ENCODE data around the gene LILRB2. TPM values are rescaled to one million over a fixed set of nuclear protein-coding genes. Genes with fewer than 3 reads are reported as not detected.

Gene LILRB2
- total and polyA plus RNA-seq, 2 experiments from 2014 or later: not detected

GRCh38 chr19:54257116-54257480, 23.8 kb downstream of the LILRB2 start, which contains the start of gene LILRB5:
TSS of gene LILRB5 (minus strand) at chr19:54257273. CDS start at chr19:54257193, 80 bp downstream.
- DNase-seq (ENCODE audit: low spot score) (no peak), ATAC-seq (no peak)
- Histone ChIP-seq H3K4me1 (ENCODE audit: insufficient read depth) (no peaks in the 10 kb centered on the region), H3K27me3 (ENCODE audit: insufficient read depth) (no peaks in the 10 kb centered on the region), H2AFZ (no peak within 1 kb of the TSS), H3K4me2 (no peak within 1 kb of the TSS), H3K4me3 (no peak within 1 kb of the TSS), H3K79me2 (replicated peaks; ENCODE audit: insufficient read depth) (no peaks in the 10 kb centered on the region), H3K9me2 (ENCODE audit: insufficient read depth) (no peaks in the 10 kb centered on the region), H3K36me3 (ENCODE audit: insufficient read depth) (no peaks in the 10 kb centered on the region), H3K27ac (ENCODE audit: low read depth) (no peak within 1 kb of the TSS), H3F3A (replicated peaks; ENCODE audit: low read depth) (no peaks in the 10 kb centered on the region), H4K20me1 (replicated peaks; ENCODE audit: insufficient read depth) (no peaks in the 10 kb centered on the region)
- no peak within 1 kb of the TSS for H3K4me3 Mint-ChIP-seq
- TF ChIP-seq, protein P1, sequence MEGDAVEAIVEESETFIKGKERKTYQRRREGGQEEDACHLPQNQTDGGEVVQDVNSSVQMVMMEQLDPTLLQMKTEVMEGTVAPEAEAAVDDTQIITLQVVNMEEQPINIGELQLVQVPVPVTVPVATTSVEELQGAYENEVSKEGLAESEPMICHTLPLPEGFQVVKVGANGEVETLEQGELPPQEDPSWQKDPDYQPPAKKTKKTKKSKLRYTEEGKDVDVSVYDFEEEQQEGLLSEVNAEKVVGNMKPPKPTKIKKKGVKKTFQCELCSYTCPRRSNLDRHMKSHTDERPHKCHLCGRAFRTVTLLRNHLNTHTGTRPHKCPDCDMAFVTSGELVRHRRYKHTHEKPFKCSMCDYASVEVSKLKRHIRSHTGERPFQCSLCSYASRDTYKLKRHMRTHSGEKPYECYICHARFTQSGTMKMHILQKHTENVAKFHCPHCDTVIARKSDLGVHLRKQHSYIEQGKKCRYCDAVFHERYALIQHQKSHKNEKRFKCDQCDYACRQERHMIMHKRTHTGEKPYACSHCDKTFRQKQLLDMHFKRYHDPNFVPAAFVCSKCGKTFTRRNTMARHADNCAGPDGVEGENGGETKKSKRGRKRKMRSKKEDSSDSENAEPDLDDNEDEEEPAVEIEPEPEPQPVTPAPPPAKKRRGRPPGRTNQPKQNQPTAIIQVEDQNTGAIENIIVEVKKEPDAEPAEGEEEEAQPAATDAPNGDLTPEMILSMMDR (conservative IDR thresholded peaks at IDR 0.05; ENCODE audit: low read depth in 2 of 2): no peak
- TF ChIP-seq POLR2AphosphoS5 (IDR thresholded peaks at IDR 0.05; ENCODE audit: low read depth) (no peak), REST (IDR thresholded peaks at IDR 0.05; ENCODE audit: unreplicated experiment) (no peak), EZH2phosphoT487 (IDR thresholded peaks at IDR 0.05; ENCODE audit: unreplicated experiment) (no peak), ZNF331 (CRISPR knock-in tag; IDR thresholded peaks at IDR 0.05; ENCODE audit: low read depth) (no peak), ETS1 (IDR thresholded peaks at IDR 0.05) (no peak), NANOG (IDR thresholded peaks at IDR 0.05; ENCODE audit: borderline replicate concordance) (no peak), ZNF114 (CRISPR knock-in tag; IDR thresholded peaks at IDR 0.05) (no peak), ZNF462 (CRISPR knock-in tag; IDR thresholded peaks at IDR 0.05) (no peak), EZH2 (IDR thresholded peaks at IDR 0.05; ENCODE audit: low read depth, unreplicated experiment) (no peak), JUNB (IDR thresholded peaks at IDR 0.05; ENCODE audit: unreplicated experiment) (no peak), STAT1 (IDR thresholded peaks at IDR 0.05; ENCODE audit: unreplicated experiment) (no peak), CREB1 (CRISPR knock-in tag; IDR thresholded peaks at IDR 0.05; ENCODE audit: low read depth) (no peak)
- no peak within 1 kb of the TSS for H3K27ac Mint-ChIP-seq
- peaks cover 4% of the 10 kb centered on the region; the same call in 1 of the 3 replicates for H3K4me1 Mint-ChIP-seq
- H3K9me3 Mint-ChIP-seq: no peaks in the 10 kb centered on the region
- peaks cover 5% of the 10 kb centered on the region for H3K27me3 Mint-ChIP-seq (ENCODE audit: insufficient read depth, low read depth, poor library complexity)
- no peaks in the 10 kb centered on the region for H3K36me3 Mint-ChIP-seq (ENCODE audit: low read depth)

Measured in GM23338 (cell line).